PC-9 (cell line): ENCODE measurements around the gene PRPF38B. TPM values are rescaled to one million over a fixed set of nuclear protein-coding genes. Genes with fewer than 3 reads are reported as not detected.

Source experiments
- BruUV-seq: library from RNA; stranded (reverse); fragments of 400-500 nt; replicated peaks from 2 replicates; lab custom pipeline; 2021; lab: Mats Ljungman, UMichigan
- CTCF ChIA-PET: fragments of 300-600 bp; sonication (Branson Sonifier 250); formaldehyde crosslinking; loops from one replicate; lab custom pipeline; 2022; ENCODE audit warnings: antibody characterized with exemption; lab: Charles Lee
- POLR2A ChIA-PET: fragments of 300-600 bp; sonication (Branson Sonifier 250); formaldehyde crosslinking; loops from one replicate; lab custom pipeline; 2022; ENCODE audit warnings: antibody characterized with exemption; ENCODE audit not compliant: unreplicated experiment; lab: Charles Lee
- DNase-seq, 2 experiments: peaks; one replicate each; pipeline versions ENCODE4 v3.0.0 to v3.0.0-alpha.2; 2015 to 2022; ENCODE audit warnings: mixed read lengths in 1 of 2
- H2AFZ ChIP-seq: fragments of 200-600 bp; sonication (generic); 2 replicates; pipeline ENCODE4 v1.8.1; 2017; ENCODE audit warnings: antibody characterized with exemption
- H3F3A ChIP-seq: fragments of 200-600 bp; sonication (generic); 2 replicates; pipeline ENCODE4 v1.8.1; 2017; ENCODE audit warnings: antibody characterized with exemption, mild to moderate bottlenecking, low read depth; ENCODE audit not compliant: insufficient read depth
- H3K27ac ChIP-seq: fragments of 200-600 bp; sonication (generic); 2 replicates; pipeline ENCODE4 v1.6.1; 2016; ENCODE audit warnings: mixed run types
- H3K27me3 ChIP-seq: fragments of 200-600 bp; sonication (generic); 2 replicates; pipeline ENCODE4 v1.6.1; 2016; ENCODE audit warnings: low read depth, mixed run types; ENCODE audit not compliant: insufficient read depth
- H3K36me3 ChIP-seq: fragments of 200-600 bp; sonication (generic); 2 replicates; pipeline ENCODE4 v1.6.1; 2016; ENCODE audit warnings: low read depth, mixed run types
- H3K4me1 ChIP-seq: fragments of 200-600 bp; sonication (generic); replicated peaks from 2 replicates; pipeline ENCODE4 v1.6.1; 2016; ENCODE audit warnings: mixed run types; ENCODE audit not compliant: insufficient read depth
- H3K4me2 ChIP-seq: fragments of 200-600 bp; sonication (generic); 2 replicates; pipeline ENCODE4 v1.6.1; 2017; ENCODE audit warnings: mixed run types
- H3K4me3 ChIP-seq: fragments of 200-600 bp; sonication (generic); 2 replicates; pipeline ENCODE4 v1.6.1; 2016; ENCODE audit warnings: mixed run types
- H3K79me2 ChIP-seq: fragments of 200-600 bp; sonication (generic); 2 replicates; pipeline ENCODE4 v1.6.1; 2017; ENCODE audit warnings: low read depth, mixed run types
- H3K9me2 ChIP-seq: fragments of 200-600 bp; sonication (generic); 2 replicates; pipeline ENCODE4 v1.8.1; 2017; ENCODE audit warnings: mild to moderate bottlenecking; ENCODE audit not compliant: insufficient read depth
- H3K9me3 ChIP-seq: fragments of 200-600 bp; sonication (generic); 2 replicates; pipeline ENCODE4 v1.8.1; 2016; ENCODE audit warnings: low read depth; ENCODE audit not compliant: insufficient read depth
- H4K20me1 ChIP-seq: fragments of 200-600 bp; sonication (generic); 2 replicates; pipeline ENCODE4 v1.8.1; 2017; ENCODE audit not compliant: insufficient read depth
- CTCF ChIP-seq: fragments of 200-600 bp; sonication (generic); conservative IDR thresholded peaks from 2 replicates; pipeline ENCODE4 v1.6.1; 2017; ENCODE audit warnings: mixed run types, antibody characterized with exemption, mild to moderate bottlenecking, moderate library complexity
- EZH2 ChIP-seq: fragments of 200-600 bp; sonication (generic); IDR thresholded peaks from 2 replicates; pipeline ENCODE4 v1.8.0; 2017; ENCODE audit warnings: antibody characterized with exemption, low read depth
- intact Hi-C: fragments of 100-400 bp; cut with micrococcal nuclease; formaldehyde crosslinking; loops from one replicate; pipeline ENCODE4 v1.10.0; 2022; ENCODE audit not compliant: unreplicated experiment
- total RNA-seq: library from RNA; stranded (reverse); gene quantifications from 2 replicates; pipeline ENCODE4 v1.2.3, GENCODE V29; 2021

PRPF38B gene
- total RNA-seq, 1 experiment from 2014 or later: 48.9 TPM

GRCh38 chr1:108722292-108722691 is 30.2 kb downstream of the PRPF38B start:
- Histone ChIP-seq H3K4me3 (no peak overlapping the region), H3K4me1 (peaks cover 30% of the 10 kb centered on the region), H3K9me3 (no peaks in the 10 kb centered on the region), H2AFZ (peak overlapping the region; percentile 17; the same call in 1 of the 2 replicates), H3K36me3 (no peaks in the 10 kb centered on the region), H3K4me2 (no peak overlapping the region), H3K79me2 (no peaks in the 10 kb centered on the region), H3K9me2 (no peaks in the 10 kb centered on the region), H3K27ac (no peak overlapping the region), H4K20me1 (no peaks in the 10 kb centered on the region), H3F3A (peaks cover 20% of the 10 kb centered on the region), H3K27me3 (no peaks in the 10 kb centered on the region)
- DNase-seq: no peak
- TF ChIP-seq CTCF (no peak), EZH2 (no peak)
- POLR2A ChIA-PET: no interaction called here
- intact Hi-C loops: no loop called here
- CTCF ChIA-PET: no interaction called here
- no TSS peak for BruUV-seq

- H3K27ac ChIP-seq: no peak overlapping the region
- H3K4me2 ChIP-seq: no peak overlapping the region
- ChIA-PET CTCF (no interaction called here), POLR2A (no interaction called here)
- no peaks in the 10 kb centered on the region for H4K20me1 ChIP-seq
- H3K9me2 ChIP-seq: no peaks in the 10 kb centered on the region
- intact Hi-C loops: no loop called here
- TF ChIP-seq EZH2: no peak
- no peak for TF ChIP-seq CTCF
- no TSS peak for BruUV-seq
- H3K9me3 ChIP-seq: no peaks in the 10 kb centered on the region
- DNase-seq: no peak
- H3K27me3 ChIP-seq: no peaks in the 10 kb centered on the region
- no peaks in the 10 kb centered on the region for H3K79me2 ChIP-seq
- no peaks in the 10 kb centered on the region for H3K36me3 ChIP-seq
- H3K4me1 ChIP-seq: peaks cover 9% of the 10 kb centered on the region
- peaks cover 2% of the 10 kb centered on the region; the same call in 1 of the 2 replicates for H3F3A ChIP-seq
- no peak overlapping the region for H2AFZ ChIP-seq
- H3K4me3 ChIP-seq: no peak overlapping the region
Observed at GRCh38 chr1:108725906-108726305, 33.8 kb downstream of the PRPF38B start.

GRCh38 chr1:108728327-108728923 is 36.3 kb downstream of the PRPF38B start:
- H3K27ac ChIP-seq: no peak overlapping the region
- intact Hi-C loops: no loop called here
- no peaks in the 10 kb centered on the region for H3K79me2 ChIP-seq
- TF ChIP-seq EZH2 (no peak), CTCF (no peak)
- DNase-seq: no peak
- H2AFZ ChIP-seq: no peak overlapping the region
- H3K27me3 ChIP-seq: no peaks in the 10 kb centered on the region
- no peak overlapping the region for H3K4me3 ChIP-seq
- no peaks in the 10 kb centered on the region for H3K4me1 ChIP-seq
- no peaks in the 10 kb centered on the region for H3K9me2 ChIP-seq
- H3K9me3 ChIP-seq: no peaks in the 10 kb centered on the region
- no peaks in the 10 kb centered on the region for H4K20me1 ChIP-seq
- CTCF ChIA-PET: no interaction called here
- H3F3A ChIP-seq: no peaks in the 10 kb centered on the region
- BruUV-seq: no TSS peak
- POLR2A ChIA-PET: no interaction called here
- no peak overlapping the region for H3K4me2 ChIP-seq
- no peaks in the 10 kb centered on the region for H3K36me3 ChIP-seq
